HG03108 (cell line): ENCODE results near the gene SNAI1.
"Not testable (repeated sequence)": the region's sequence is repeated elsewhere in the genome, so short reads cannot be mapped to it uniquely, and the experiment has no call there.

ENCODE experiments used
- ATAC-seq: cut with Tn5 transposase; IDR thresholded peaks from one replicate; pipeline ENCODE4 v1.9.1; 2021; ENCODE audit warnings: moderate library complexity; ENCODE audit not compliant: unreplicated experiment

SNAI1 gene

GRCh38 chr20:49961413-49961812 is 21.4 kb upstream of the SNAI1 start:
- ATAC-seq, result no peak

- no peak for ATAC-seq
These were observed 17.6 kb upstream of the SNAI1 start for GRCh38 chr20:49964964-49965780.

DNA sequence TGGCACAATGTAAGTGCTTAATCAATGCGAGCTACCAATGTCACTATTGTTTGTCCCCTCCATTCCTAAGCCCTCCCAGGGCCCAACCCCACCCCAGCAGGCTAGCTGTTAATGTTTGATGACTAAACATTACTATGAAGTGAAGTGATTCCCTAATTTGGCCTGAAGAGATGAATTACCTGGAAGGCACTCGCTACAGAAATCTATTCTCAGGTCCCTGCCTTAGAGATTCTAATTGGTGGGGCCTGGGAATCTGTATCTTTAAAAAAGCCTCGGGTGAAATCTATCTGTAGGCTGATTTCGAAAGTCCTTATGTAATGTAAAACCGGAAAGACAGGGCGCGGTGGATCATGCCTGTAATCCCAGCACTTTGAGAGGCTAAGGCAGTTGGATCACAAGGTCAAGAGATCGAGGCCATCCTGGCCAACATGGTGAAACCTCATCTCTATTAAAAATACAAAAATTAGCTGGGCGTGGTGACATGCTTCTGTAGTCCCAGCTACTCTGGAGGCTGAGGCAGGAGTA is 16.9 kb upstream of the SNAI1 start:
- no peak for ATAC-seq

DNA sequence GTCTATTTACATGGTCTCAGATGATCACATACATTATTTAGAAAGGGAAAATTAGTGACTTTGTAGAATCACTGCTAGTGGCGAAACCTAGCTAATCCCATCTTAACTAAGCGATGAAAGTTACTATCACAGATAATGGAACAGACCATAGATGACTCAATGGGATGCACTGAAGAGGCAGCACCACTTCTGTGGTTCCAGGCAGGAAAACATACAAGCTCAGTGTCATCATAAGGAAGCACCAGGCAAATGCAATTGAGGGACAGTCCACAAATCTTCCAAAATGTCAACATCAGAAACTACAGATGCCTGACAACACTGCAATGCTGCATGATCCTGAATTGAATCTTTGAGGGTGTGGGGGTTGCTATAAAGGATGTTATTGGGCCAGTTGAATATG is 15.9 kb upstream of the SNAI1 start:
- ATAC-seq, result no peak

DNA sequence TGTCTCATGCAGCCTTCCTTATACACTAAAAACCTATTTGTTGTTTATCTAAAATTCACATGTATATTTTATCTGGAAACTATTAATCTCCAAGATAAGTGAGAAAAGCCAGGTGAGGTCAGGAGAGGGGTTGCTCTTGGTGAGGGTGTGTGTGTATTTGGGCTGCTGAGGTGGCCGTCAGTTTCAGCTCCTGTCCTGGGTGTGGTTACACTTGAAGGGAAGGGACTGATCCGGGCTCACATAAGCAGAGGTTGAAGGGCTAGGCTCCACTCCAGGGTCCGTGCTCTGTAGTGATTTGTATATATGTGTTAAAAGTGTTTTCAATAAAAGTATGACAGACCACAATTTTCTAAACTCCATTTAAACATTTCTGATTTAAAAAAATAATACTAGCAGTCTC is 13.5 kb upstream of the SNAI1 start:
- no peak for ATAC-seq

GRCh38 chr20:49969946-49970345 is 12.8 kb upstream of the SNAI1 start:
- ATAC-seq, result no peak

GRCh38 chr20:49970498-49970897 is 12.3 kb upstream of the SNAI1 start:
- no peak for ATAC-seq

DNA sequence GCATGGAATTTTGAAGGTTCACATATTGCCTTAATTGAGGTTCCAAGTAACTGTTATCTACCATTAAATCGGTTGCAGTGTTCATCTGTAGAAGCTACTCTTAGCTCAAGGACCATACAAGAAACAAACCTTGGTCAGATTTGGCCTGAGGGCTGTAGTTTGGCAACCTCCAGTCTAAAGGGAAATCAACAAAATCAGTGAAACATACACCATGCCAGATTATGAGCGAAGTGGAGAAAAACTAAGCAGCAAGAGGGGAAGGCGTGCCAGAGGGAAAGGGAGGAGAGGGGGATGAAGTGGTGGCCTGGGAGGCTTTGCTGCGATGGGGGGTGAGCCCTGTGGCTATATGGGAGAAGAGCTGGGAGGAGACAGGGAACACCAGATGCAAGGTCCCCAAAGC is 8.8 kb upstream of the SNAI1 start:
- no peak for ATAC-seq

GRCh38 chr20:49976542-49976941 is 6.2 kb upstream of the SNAI1 start:
- no peak for ATAC-seq

GRCh38 chr20:49977740-49978139 is 5.0 kb upstream of the SNAI1 start:
- not testable (repeated sequence) for ATAC-seq

GRCh38 chr20:49978685-49979029 is 4.1 kb upstream of the SNAI1 start:
- ATAC-seq, result no peak

GRCh38 chr20:49979030-49979832 is 3.5 kb upstream of the SNAI1 start:
- ATAC-seq, result no peak

GRCh38 chr20:49980140-49981008 is 2.4 kb upstream of the SNAI1 start:
- ATAC-seq, result no peak

GRCh38 chr20:49981218-49982071 is 1.3 kb upstream of the SNAI1 start:
- no peak for ATAC-seq

- ATAC-seq, result no peak
These were observed 771 bp upstream of the SNAI1 start for GRCh38 chr20:49982072-49982345.

DNA sequence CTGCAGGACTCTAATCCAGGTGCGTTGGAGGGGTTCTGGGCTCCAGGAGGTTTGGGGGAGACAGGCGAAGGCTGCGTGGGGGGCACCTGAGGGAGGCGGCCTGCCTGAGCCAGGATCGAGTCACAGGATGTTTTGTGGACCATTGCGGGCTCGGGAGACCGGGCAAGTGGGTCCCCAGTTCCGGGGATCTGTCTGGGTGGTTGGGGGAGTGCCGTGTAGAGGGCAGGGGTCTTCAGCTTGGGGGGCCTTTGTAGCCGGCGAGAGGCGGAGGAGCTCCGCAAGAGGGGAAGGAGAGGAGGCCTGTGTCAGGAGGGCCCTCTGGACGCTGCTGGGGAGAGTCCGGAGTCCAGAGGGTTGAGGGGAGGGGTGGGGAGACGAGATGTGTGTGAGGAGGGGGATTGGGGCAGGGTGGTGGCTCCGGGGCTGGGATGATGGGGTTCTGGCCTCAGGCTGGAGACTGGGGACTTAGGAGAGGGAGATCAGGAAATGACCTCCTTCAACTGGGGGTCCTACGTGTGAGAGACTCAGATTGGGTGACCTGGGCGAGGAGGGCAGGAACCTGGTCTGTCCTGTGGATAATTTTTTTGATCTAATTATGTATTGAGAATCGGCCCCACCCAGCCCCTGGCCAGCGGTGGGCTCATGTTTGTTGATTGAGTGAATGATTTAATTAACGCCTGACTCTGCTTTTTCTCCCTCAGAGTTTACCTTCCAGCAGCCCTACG is 505 bp downstream of the SNAI1 start:
- no peak for ATAC-seq

DNA sequence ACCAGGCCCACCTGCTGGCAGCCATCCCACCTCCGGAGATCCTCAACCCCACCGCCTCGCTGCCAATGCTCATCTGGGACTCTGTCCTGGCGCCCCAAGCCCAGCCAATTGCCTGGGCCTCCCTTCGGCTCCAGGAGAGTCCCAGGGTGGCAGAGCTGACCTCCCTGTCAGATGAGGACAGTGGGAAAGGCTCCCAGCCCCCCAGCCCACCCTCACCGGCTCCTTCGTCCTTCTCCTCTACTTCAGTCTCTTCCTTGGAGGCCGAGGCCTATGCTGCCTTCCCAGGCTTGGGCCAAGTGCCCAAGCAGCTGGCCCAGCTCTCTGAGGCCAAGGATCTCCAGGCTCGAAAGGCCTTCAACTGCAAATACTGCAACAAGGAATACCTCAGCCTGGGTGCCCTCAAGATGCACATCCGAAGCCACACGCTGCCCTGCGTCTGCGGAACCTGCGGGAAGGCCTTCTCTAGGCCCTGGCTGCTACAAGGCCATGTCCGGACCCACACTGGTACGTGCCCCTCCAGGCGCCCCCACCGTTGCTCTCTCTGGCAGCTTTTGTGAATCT is 1.1 kb downstream of the SNAI1 start:
- no peak for ATAC-seq

DNA sequence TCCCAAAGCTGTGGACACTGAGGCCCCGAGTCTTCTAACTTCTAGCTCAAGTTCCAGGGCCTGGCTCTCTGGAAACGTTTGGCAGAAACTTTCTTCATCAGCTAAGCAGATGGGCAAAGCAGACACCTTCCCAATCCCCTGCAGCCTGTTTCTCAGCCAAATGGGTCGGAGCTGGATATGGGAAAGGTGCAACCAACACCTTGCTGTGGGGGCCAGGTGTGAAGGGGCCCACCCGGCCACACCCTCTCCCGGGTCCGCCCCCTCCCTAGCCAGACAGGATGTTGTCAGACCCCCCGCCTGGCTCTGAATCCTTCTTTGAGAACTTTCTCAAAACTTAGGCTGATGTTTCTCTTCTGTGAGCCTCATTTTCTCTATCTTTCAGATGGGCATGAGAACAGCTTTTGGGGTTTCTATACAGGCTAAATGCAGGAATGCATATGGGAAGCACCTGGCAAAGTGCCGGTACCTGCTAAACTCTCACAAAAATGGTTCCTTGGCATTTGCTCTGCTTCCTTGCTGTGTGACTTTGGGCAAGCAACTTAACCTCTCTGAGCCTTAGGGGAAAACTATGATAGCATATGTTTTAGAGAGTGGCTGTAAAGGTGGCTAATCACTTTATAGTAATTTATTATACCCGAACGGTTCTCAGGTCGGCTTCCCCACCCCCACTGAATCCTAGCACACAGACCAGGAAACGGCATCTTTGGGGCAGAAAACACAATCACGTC is 1.8 kb downstream of the SNAI1 start:
- no peak for ATAC-seq

- no peak for ATAC-seq
These were observed 2.4 kb downstream of the SNAI1 start for GRCh38 chr20:49985157-49985556.
